H1 (cell line): ENCODE data around the gene CMIP. TPM values are rescaled to one million over a fixed set of nuclear protein-coding genes. Genes with fewer than 3 reads are reported as not detected.
A peak's percentile ranks its signal among the peaks of the same experiment; 100 is the strongest.

Experiments used
- CTCF ChIA-PET: fragments of 300-600 bp; sonication (Branson Sonifier 250); formaldehyde crosslinking; loops from one replicate; lab custom pipeline; 2021; ENCODE audit not compliant: partially characterized antibody; lab: Charles Lee
- POLR2A ChIA-PET: fragments of 300-600 bp; sonication (Branson Sonifier 250); formaldehyde crosslinking; loops from one replicate; lab custom pipeline; 2021; ENCODE audit warnings: inconsistent platforms; ENCODE audit not compliant: partially characterized antibody; lab: Charles Lee
- DNase-seq, 2 experiments: peaks; one replicate each; pipeline versions ENCODE4 v3.0.0 to v3.0.0-alpha.2; 2010 to 2022; ENCODE audit warnings: low spot score in 2 of 2, low read depth in 1 of 2, mixed read lengths in 1 of 2
- FAIRE-seq: peaks from 2 replicates; lab custom pipeline; 2011; peaks lifted over from hg19 to GRCh38; lab: Jason Lieb, UNC
- H2AFZ ChIP-seq: 2 replicates; pipeline ENCODE4 v1.8.1; 2012; ENCODE audit warnings: low read length, inconsistent platforms
- H2AK5ac ChIP-seq: 2 replicates; pipeline ENCODE4 v1.6.1; 2013; ENCODE audit warnings: low read depth, low read length
- H2BK120ac ChIP-seq: replicated peaks from 2 replicates; pipeline ENCODE3; 2013; ENCODE audit warnings: low read depth, low read length, inconsistent platforms
- H2BK12ac ChIP-seq: 2 replicates; pipeline ENCODE4 v1.6.1; 2013; ENCODE audit warnings: low read depth, low read length
- H2BK15ac ChIP-seq: 2 replicates; pipeline ENCODE4 v1.6.1; 2013; ENCODE audit warnings: low read length
- H2BK20ac ChIP-seq: 2 replicates; pipeline ENCODE4 v1.6.1; 2013; ENCODE audit warnings: low read length
- H2BK5ac ChIP-seq: 2 replicates; pipeline ENCODE4 v1.6.1; 2013; ENCODE audit warnings: low read depth, low read length
- H3K14ac ChIP-seq: 2 replicates; pipeline ENCODE4 v1.6.1; 2013; ENCODE audit warnings: inconsistent platforms; ENCODE audit not compliant: insufficient read length
- H3K18ac ChIP-seq: 2 replicates; pipeline ENCODE4 v1.6.1; 2013; ENCODE audit warnings: low read length; ENCODE audit errors: extremely low read depth
- H3K23ac ChIP-seq: 2 replicates; pipeline ENCODE4 v1.6.1; 2013; ENCODE audit warnings: inconsistent platforms; ENCODE audit not compliant: insufficient read length
- H3K23me2 ChIP-seq: 2 replicates; pipeline ENCODE4 v1.6.1; 2013; ENCODE audit warnings: low read depth, low read length
- H3K27ac ChIP-seq: 2 replicates; pipeline ENCODE4 v1.6.1; 2011; ENCODE audit warnings: low read depth, low read length, inconsistent platforms
- H3K27me3 ChIP-seq, 4 experiments: replicated peaks in 1 of 4; 1 replicate in 1 of 4; 2 replicates in 3 of 4; pipeline versions ENCODE4 v1.6.1 to v1.8.1; 2011 to 2013; ENCODE audit warnings: low read length in 3 of 4, mild to moderate bottlenecking in 3 of 4, inconsistent platforms in 2 of 4, mixed read lengths in 2 of 4, moderate library complexity in 1 of 4; ENCODE audit not compliant: control insufficient read depth in 3 of 4, insufficient read depth in 3 of 4; ENCODE audit errors: extremely low read depth in 1 of 4
- H3K36me3 ChIP-seq, 4 experiments: 2 replicates each; pipeline versions ENCODE4 v1.6.1 to v1.8.1; 2011 to 2013; ENCODE audit warnings: mild to moderate bottlenecking in 4 of 4, low read length in 3 of 4, moderate library complexity in 2 of 4, control low read depth in 1 of 4, inconsistent platforms in 1 of 4; ENCODE audit not compliant: insufficient read depth in 4 of 4, control insufficient read depth in 2 of 4
- H3K4ac ChIP-seq: replicated peaks from 2 replicates; pipeline ENCODE3; 2013; ENCODE audit warnings: low read length, low read depth, mixed read lengths, inconsistent platforms; ENCODE audit not compliant: insufficient read length
- H3K4me1 ChIP-seq, 4 experiments: replicated peaks in 1 of 4; 1 replicate in 1 of 4; 2 replicates in 3 of 4; pipeline versions ENCODE4 v1.6.1 to v1.8.1; 2011 to 2013; ENCODE audit warnings: low read length in 3 of 4, inconsistent platforms in 2 of 4, mixed read lengths in 1 of 4; ENCODE audit not compliant: insufficient read depth in 4 of 4, control insufficient read depth in 3 of 4
- H3K4me2 ChIP-seq, 2 experiments: 2 replicates each; pipeline versions ENCODE4 v1.6.1 to v1.8.1; 2011 to 2013; ENCODE audit warnings: low read depth in 2 of 2, low read length in 2 of 2, control low read depth in 1 of 2, inconsistent platforms in 1 of 2, mild to moderate bottlenecking in 1 of 2; ENCODE audit not compliant: insufficient read depth in 1 of 2
- H3K4me3 ChIP-seq, 4 experiments: fragments of 200-600, 300-600 bp in 1 of 4; sonication (generic), shearing (Covaris generic), sonication (Bioruptor Twin) in 1 of 4; 2 replicates each; pipeline versions ENCODE4 v1.5.1 to v1.8.1; 2011 to 2016; ENCODE audit warnings: low read length in 4 of 4, low read depth in 3 of 4, control low read depth in 2 of 4, inconsistent platforms in 2 of 4, mild to moderate bottlenecking in 2 of 4, mixed read lengths in 1 of 4, moderate library complexity in 1 of 4; ENCODE audit not compliant: insufficient read depth in 2 of 4; ENCODE audit errors: extremely low read depth in 1 of 4
- H3K56ac ChIP-seq: replicated peaks from 2 replicates; pipeline ENCODE3; 2013; ENCODE audit warnings: low read depth, mild to moderate bottlenecking, mixed read lengths, low read length, inconsistent platforms; ENCODE audit not compliant: insufficient read length
- H3K79me1 ChIP-seq: 2 replicates; pipeline ENCODE4 v1.6.1; 2013; ENCODE audit warnings: low read depth, low read length, control low read depth
- H3K79me2 ChIP-seq, 2 experiments: 2 replicates each; pipeline versions ENCODE4 v1.6.1 to v1.8.1; 2012 to 2013; ENCODE audit warnings: low read length in 2 of 2, mild to moderate bottlenecking in 2 of 2, inconsistent platforms in 1 of 2; ENCODE audit not compliant: insufficient read depth in 2 of 2, control insufficient read depth in 1 of 2
- H3K9ac ChIP-seq, 4 experiments: replicated peaks in 1 of 4; 1 replicate in 1 of 4; 2 replicates in 3 of 4; pipeline versions ENCODE4 v1.6.1 to v1.8.1; 2011 to 2013; ENCODE audit warnings: low read depth in 3 of 4, low read length in 3 of 4, control low read depth in 2 of 4, mild to moderate bottlenecking in 2 of 4, moderate library complexity in 2 of 4, inconsistent platforms in 1 of 4; ENCODE audit errors: extremely low read depth in 1 of 4
- H3K9me3 ChIP-seq, 2 experiments: 2 replicates each; pipeline versions ENCODE4 v1.6.1 to v1.8.1; 2012 to 2013; ENCODE audit warnings: mild to moderate bottlenecking in 2 of 2, moderate library complexity in 2 of 2, control low read depth in 1 of 2, inconsistent platforms in 1 of 2, low read depth in 1 of 2, low read length in 1 of 2, mixed read lengths in 1 of 2; ENCODE audit not compliant: insufficient read depth in 2 of 2
- H4K20me1 ChIP-seq, 2 experiments: replicated peaks in 1 of 2; 2 replicates each; pipeline versions ENCODE3 to v1.8.1; 2011 to 2013; ENCODE audit warnings: inconsistent platforms in 2 of 2, low read length in 2 of 2, mild to moderate bottlenecking in 1 of 2; ENCODE audit not compliant: insufficient read depth in 2 of 2, control insufficient read depth in 1 of 2
- H4K5ac ChIP-seq: 2 replicates; pipeline ENCODE4 v1.6.1; 2013; ENCODE audit warnings: low read length, low read depth, mixed read lengths, inconsistent platforms; ENCODE audit not compliant: insufficient read length
- H4K8ac ChIP-seq: 2 replicates; pipeline ENCODE4 v1.8.0; 2013; ENCODE audit warnings: mild to moderate bottlenecking, moderate library complexity, low read length, inconsistent platforms; ENCODE audit not compliant: insufficient read depth; ENCODE audit errors: extremely low read depth
- H4K91ac ChIP-seq: replicated peaks from 2 replicates; pipeline ENCODE3; 2013; ENCODE audit warnings: low read length, mixed read lengths, inconsistent platforms; ENCODE audit not compliant: insufficient read length
- CHD2 ChIP-seq: IDR thresholded peaks from 2 replicates; pipeline ENCODE4 v1.6.1; 2012; ENCODE audit warnings: low read length, improper control_type of control experiment
- GABPA ChIP-seq: IDR thresholded peaks from 2 replicates; pipeline ENCODE4 v1.6.1; 2011; ENCODE audit warnings: mild to moderate bottlenecking, low read length, moderate library complexity, borderline replicate concordance; ENCODE audit not compliant: insufficient read depth
- NANOG ChIP-seq: IDR thresholded peaks from 2 replicates; pipeline ENCODE4 v1.6.1; 2011; ENCODE audit warnings: low read length, low read depth, mild to moderate bottlenecking, inconsistent platforms; ENCODE audit not compliant: insufficient read depth, poor library complexity, severe bottlenecking
- SAP30 ChIP-seq: fragments of 300-600 bp; sonication (generic); IDR thresholded peaks from 2 replicates; pipeline ENCODE4 v1.7.1; 2012; ENCODE audit warnings: low read length, moderate library complexity, mild to moderate bottlenecking, inconsistent platforms; ENCODE audit not compliant: insufficient read depth, insufficient replicate concordance
- SIN3A ChIP-seq, 2 experiments: IDR thresholded peaks in 1 of 2; conservative IDR thresholded peaks in 1 of 2; 2 replicates each; pipeline ENCODE4 v1.6.1; 2011 to 2012; ENCODE audit warnings: low read length in 2 of 2, improper control_type of control experiment in 1 of 2, low read depth in 1 of 2, mild to moderate bottlenecking in 1 of 2
- SIX5 ChIP-seq: IDR thresholded peaks from 2 replicates; pipeline ENCODE4 v1.6.1; 2011; ENCODE audit warnings: mild to moderate bottlenecking, low read depth, low read length
- YY1 ChIP-seq: IDR thresholded peaks from 2 replicates; pipeline ENCODE4 v1.6.1; 2011; ENCODE audit warnings: low read depth, mild to moderate bottlenecking, low read length
- WGBS, 2 experiments: shearing (Covaris generic) in 1 of 2; methylation state at CpG; one replicate each; pipeline versions ENCODE4 v1.1.6 to v1.1.7; 2013 to 2015; ENCODE audit warnings: low lambda C conversion rate in 2 of 2, mixed read lengths in 2 of 2, inconsistent platforms in 1 of 2, low coverage in 1 of 2, missing lambda C conversion rate in 1 of 2; ENCODE audit not compliant: insufficient replicate concordance in 2 of 2, insufficient coverage in 1 of 2, insufficient read length in 1 of 2; ENCODE audit errors: extremely low coverage in 1 of 2, missing lambda C conversion rate in 1 of 2; 5-methylcytosine and 5-hydroxymethylcytosine counted together
- polyA plus RNA-seq, 7 experiments: library from polyadenylated mRNA; depleted of rRNA in 3 of 7; stranded (reverse) in 5 of 7; unstranded in 2 of 7; fragments of >200 nt in 5 of 7; fragments of 200-250 nt in 2 of 7; gene quantifications; 1 replicate in 5 of 7; 2 replicates in 1 of 7; 4 replicates in 1 of 7; pipeline versions ENCODE4 v1.2.1 to v1.2.3, GENCODE V29; 2011 to 2013; ENCODE audit warnings: missing spikeins in 2 of 7, mixed read lengths in 2 of 7
- total RNA-seq: library from RNA; stranded (reverse); fragmentation: NEBNext Ultra II Directional; extraction: Animal tissue kit (Norgen Biotek cat#: 25700); gene quantifications from 2 replicates; pipeline ENCODE4 v1.2.1, GENCODE V29; 2021
- TF ChIP-seq, protein P1 (sequence below): IDR thresholded peaks from 2 replicates; pipeline ENCODE4 v1.6.1; 2012; ENCODE audit warnings: inconsistent platforms

Gene CMIP
- total and polyA plus RNA-seq, 2 of the 8 experiments (the other 6 are each of a cell fraction or from before 2014, with no cell fraction given), result 7.9 to 53.2 TPM

DNA sequence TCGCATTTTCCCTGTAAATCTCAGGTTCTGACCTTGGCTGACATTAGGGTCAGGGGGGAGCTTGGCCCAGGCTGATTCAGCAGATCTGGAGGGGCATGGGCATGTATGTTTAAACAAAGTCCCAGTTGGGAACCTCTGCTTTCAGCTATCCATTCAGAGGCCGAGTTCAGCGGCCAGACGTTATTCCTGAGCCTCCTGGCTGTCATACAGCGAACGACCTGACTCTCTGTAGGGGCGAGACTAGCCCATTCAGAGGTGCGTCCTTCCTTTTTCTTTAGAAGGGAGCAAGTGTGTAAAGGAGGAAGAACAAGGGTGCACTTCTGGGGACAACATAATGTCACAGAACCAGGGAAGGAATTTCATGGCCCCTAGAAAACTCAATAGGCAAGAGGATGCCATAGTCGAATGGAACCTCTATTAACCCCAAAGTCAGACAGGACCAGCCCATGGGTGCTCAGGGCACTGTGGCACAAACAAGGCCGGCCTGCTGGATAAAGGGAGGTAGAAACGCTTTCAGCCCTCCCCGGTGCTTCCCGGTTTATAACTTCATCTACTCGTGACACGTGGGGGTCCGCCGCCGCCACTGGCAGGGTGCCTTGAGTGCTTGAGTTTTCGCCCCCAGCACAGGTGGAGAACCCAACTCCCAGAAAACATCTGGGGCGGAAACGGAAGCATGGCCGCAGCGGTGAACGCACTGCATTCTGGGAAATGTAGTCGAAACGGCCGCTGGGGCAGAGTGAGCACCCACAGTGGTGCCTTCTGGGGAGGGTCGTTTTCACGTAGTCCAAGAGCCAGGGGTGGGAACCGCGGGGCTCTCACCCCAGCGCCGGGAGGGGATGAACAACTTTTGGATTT lies 301.3 kb downstream of the CMIP start:
- Histone ChIP-seq H3K56ac (no peak overlapping the region), H4K91ac (no peak overlapping the region), H3K9ac (no peak overlapping the region; a peak in 1 of 7 replicates), H4K5ac (no peak overlapping the region), H3K36me3 (no peaks in the 10 kb centered on the region), H2BK12ac (no peak overlapping the region), H3K4ac (no peak overlapping the region), H3K4me1 (peaks cover 0 to 4% (median under 1%) of the 10 kb centered on the region in 4 experiments; a peak in 3 of 7 replicates), H2AFZ (peak overlapping the region; percentile 16; the same call in 1 of the 2 replicates), H3K23ac (no peak overlapping the region), H3K23me2 (no peaks in the 10 kb centered on the region; the same call in 1 of the 2 replicates), H3K79me2 (no peaks in the 10 kb centered on the region), H2BK5ac (no peak overlapping the region; the same call in 1 of the 2 replicates), H2BK20ac (no peak overlapping the region), H3K79me1 (no peaks in the 10 kb centered on the region), H3K4me3 (peak overlapping the region; percentile 26 to 61 (median 46); a peak in 7 of 8 replicates), H2BK120ac (no peak overlapping the region), H3K14ac (no peak overlapping the region), H4K8ac (peak overlapping the region; percentile 90; the same call in 1 of the 2 replicates), H2BK15ac (peak overlapping the region; percentile 19; the same call in 1 of the 2 replicates), H4K20me1 (no peaks in the 10 kb centered on the region), H2AK5ac (0 out of 2 replicates have a peak overlapping the region, but pooled peaks have one; percentile 3), H3K27me3 (no peaks in the 10 kb centered on the region), H3K9me3 (no peaks in the 10 kb centered on the region), H3K18ac (no peak overlapping the region), H3K4me2 (peak overlapping the region; percentile 63 to 70), H3K27ac (no peak overlapping the region)
- DNase-seq, result peak in 1 of 2 experiments; percentile 85
- ChIA-PET POLR2A (interaction anchor here (0.8 kb wide), 1 partner anchor 17 kb away, joined by 3 read pairs; no protein-coding TSS in a partner anchor), CTCF (no interaction called here)
- 27% methylated on average over 33 of the region's 33 CpGs; no CpG with 5 or more reads in 1 of the 2 experiments for WGBS, 2 experiments
- FAIRE-seq, result no peak
- peak; percentile 95 for TF ChIP-seq GABPA
- peak; percentile 73 for TF ChIP-seq YY1
- no peak for TF ChIP-seq NANOG
- no peak for TF ChIP-seq SAP30
- TF ChIP-seq SIN3A (conservative IDR thresholded peaks at IDR 0.05 in 1 of 2, IDR thresholded peaks at IDR 0.05 in 1 of 2; ENCODE audit: low read depth in 1 of 2, low read length in 2 of 2), result 0 out of 4 replicates have a peak, but pooled peaks of 1 of the 2 experiments have one; percentile 46
- TF ChIP-seq CHD2, result no peak
- peak; percentile 77 for TF ChIP-seq SIX5
- TF ChIP-seq, protein P1, sequence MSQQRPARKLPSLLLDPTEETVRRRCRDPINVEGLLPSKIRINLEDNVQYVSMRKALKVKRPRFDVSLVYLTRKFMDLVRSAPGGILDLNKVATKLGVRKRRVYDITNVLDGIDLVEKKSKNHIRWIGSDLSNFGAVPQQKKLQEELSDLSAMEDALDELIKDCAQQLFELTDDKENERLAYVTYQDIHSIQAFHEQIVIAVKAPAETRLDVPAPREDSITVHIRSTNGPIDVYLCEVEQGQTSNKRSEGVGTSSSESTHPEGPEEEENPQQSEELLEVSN, result peak; percentile 60
